Memory B cell (primary cell): Measurements from ENCODE around the gene KCNJ1.

ENCODE experiments used
- ATAC-seq: fragments of 150-1000 bp; cut with Tn5 transposase; 2 replicates; pipeline ENCODE4 v1.10.0; 2021; ENCODE audit warnings: low read depth, mild to moderate bottlenecking, moderate library complexity
- DNase-seq, 2 donors: peaks; one replicate each; pipeline ENCODE4 v3.0.0; 2022; ENCODE audit warnings: low spot score in 2 of 2
- H3K27ac Mint-ChIP-seq: one replicate; pipeline ENCODE4 v1.8.0; 2022; ENCODE audit warnings: mild to moderate bottlenecking, moderate library complexity, mixed read lengths
- H3K27me3 Mint-ChIP-seq: one replicate; pipeline ENCODE4 v1.8.0; 2022; ENCODE audit warnings: mixed read lengths
- H3K36me3 Mint-ChIP-seq: one replicate; pipeline ENCODE4 v1.8.0; 2022; ENCODE audit warnings: mild to moderate bottlenecking, mixed read lengths
- H3K4me1 Mint-ChIP-seq: one replicate; pipeline ENCODE4 v1.8.0; 2022; ENCODE audit warnings: mixed read lengths
- H3K4me3 Mint-ChIP-seq: one replicate; pipeline ENCODE4 v1.8.0; 2022; ENCODE audit warnings: mild to moderate bottlenecking, moderate library complexity, mixed read lengths
- H3K9me3 Mint-ChIP-seq: one replicate; pipeline ENCODE4 v1.8.0; 2022; ENCODE audit warnings: mixed read lengths

Gene KCNJ1

GRCh38 chr11:128822130-128822529, 45.0 kb downstream of the KCNJ1 start:
- peaks cover 27% of the 10 kb centered on the region for H3K36me3 Mint-ChIP-seq
- DNase-seq (no peak), ATAC-seq (no peak)
- peak overlapping the region; percentile 56 for H3K27ac Mint-ChIP-seq
- H3K4me3 Mint-ChIP-seq: no peak overlapping the region
- peaks cover 10% of the 10 kb centered on the region for H3K4me1 Mint-ChIP-seq
- no peaks in the 10 kb centered on the region for H3K27me3 Mint-ChIP-seq
- no peaks in the 10 kb centered on the region for H3K9me3 Mint-ChIP-seq

- peak overlapping the region; percentile 56 for H3K27ac Mint-ChIP-seq
- no peaks in the 10 kb centered on the region for H3K9me3 Mint-ChIP-seq
- no peak for DNase-seq
- no peak for ATAC-seq
- H3K36me3 Mint-ChIP-seq: peaks cover 26% of the 10 kb centered on the region
- H3K4me1 Mint-ChIP-seq: peaks cover 6% of the 10 kb centered on the region
- H3K4me3 Mint-ChIP-seq: no peak overlapping the region
- H3K27me3 Mint-ChIP-seq: no peaks in the 10 kb centered on the region
Observed at GRCh38 chr11:128821556-128821955, 45.5 kb downstream of the KCNJ1 start.

- no peaks in the 10 kb centered on the region for H3K27me3 Mint-ChIP-seq
- ATAC-seq: no peak
- DNase-seq: no peak
- H3K9me3 Mint-ChIP-seq: no peaks in the 10 kb centered on the region
- no peak overlapping the region for H3K4me3 Mint-ChIP-seq
- peaks cover 25% of the 10 kb centered on the region for H3K36me3 Mint-ChIP-seq
- H3K27ac Mint-ChIP-seq: peak overlapping the region; percentile 71
- H3K4me1 Mint-ChIP-seq: peaks cover 6% of the 10 kb centered on the region
Observed at GRCh38 chr11:128819198-128819597, 47.9 kb downstream of the KCNJ1 start.

GRCh38 chr11:128814856-128815705, 52.0 kb downstream of the KCNJ1 start:
- Mint-ChIP-seq H3K9me3 (no peaks in the 10 kb centered on the region), H3K27me3 (no peaks in the 10 kb centered on the region), H3K4me3 (no peak overlapping the region), H3K4me1 (peaks cover 6% of the 10 kb centered on the region), H3K27ac (no peak overlapping the region), H3K36me3 (peaks cover 24% of the 10 kb centered on the region)
- DNase-seq (no peak), ATAC-seq (no peak)

GRCh38 chr11:128813729-128814128, 53.4 kb downstream of the KCNJ1 start:
- ATAC-seq (no peak), DNase-seq (no peak)
- peaks cover 26% of the 10 kb centered on the region for H3K36me3 Mint-ChIP-seq
- no peak overlapping the region for H3K4me3 Mint-ChIP-seq
- no peaks in the 10 kb centered on the region for H3K27me3 Mint-ChIP-seq
- peak overlapping the region; percentile 14 for H3K27ac Mint-ChIP-seq
- no peaks in the 10 kb centered on the region for H3K9me3 Mint-ChIP-seq
- peaks cover 2% of the 10 kb centered on the region for H3K4me1 Mint-ChIP-seq

- Mint-ChIP-seq H3K27ac (peak overlapping the region; percentile 78), H3K4me3 (no peak overlapping the region), H3K36me3 (peaks cover 31% of the 10 kb centered on the region), H3K27me3 (no peaks in the 10 kb centered on the region), H3K4me1 (no peaks in the 10 kb centered on the region), H3K9me3 (no peaks in the 10 kb centered on the region)
- DNase-seq: no peak
- no peak for ATAC-seq
Observed at GRCh38 chr11:128810784-128811514, 56.1 kb downstream of the KCNJ1 start.

- no peak for ATAC-seq
- DNase-seq: no peak
- H3K4me1 Mint-ChIP-seq: no peaks in the 10 kb centered on the region
- H3K36me3 Mint-ChIP-seq: peaks cover 30% of the 10 kb centered on the region
- H3K4me3 Mint-ChIP-seq: no peak overlapping the region
- no peak overlapping the region for H3K27ac Mint-ChIP-seq
- no peaks in the 10 kb centered on the region for H3K9me3 Mint-ChIP-seq
- no peaks in the 10 kb centered on the region for H3K27me3 Mint-ChIP-seq
Observed at GRCh38 chr11:128809128-128809527, 58.0 kb downstream of the KCNJ1 start.

GRCh38 chr11:128807909-128808308, 59.2 kb downstream of the KCNJ1 start:
- ATAC-seq (no peak), DNase-seq (no peak)
- Mint-ChIP-seq H3K36me3 (peaks cover 32% of the 10 kb centered on the region), H3K27me3 (no peaks in the 10 kb centered on the region), H3K4me1 (peaks cover 7% of the 10 kb centered on the region), H3K27ac (peak overlapping the region; percentile 2), H3K9me3 (no peaks in the 10 kb centered on the region), H3K4me3 (no peak overlapping the region)

- Mint-ChIP-seq H3K36me3 (peaks cover 32% of the 10 kb centered on the region), H3K9me3 (no peaks in the 10 kb centered on the region), H3K27me3 (no peaks in the 10 kb centered on the region), H3K27ac (peak overlapping the region; percentile 2), H3K4me3 (no peak overlapping the region), H3K4me1 (peaks cover 7% of the 10 kb centered on the region)
- ATAC-seq (no peak), DNase-seq (no peak)
Observed at GRCh38 chr11:128806506-128807261, 60.4 kb downstream of the KCNJ1 start.

- DNase-seq (no peak), ATAC-seq (no peak)
- Mint-ChIP-seq H3K27me3 (no peaks in the 10 kb centered on the region), H3K36me3 (peaks cover 22% of the 10 kb centered on the region), H3K27ac (no peak overlapping the region), H3K4me1 (peaks cover 7% of the 10 kb centered on the region), H3K4me3 (no peak overlapping the region), H3K9me3 (no peaks in the 10 kb centered on the region)
Observed at GRCh38 chr11:128804481-128804880, 62.6 kb downstream of the KCNJ1 start.

- H3K9me3 Mint-ChIP-seq: no peaks in the 10 kb centered on the region
- no peak overlapping the region for H3K4me3 Mint-ChIP-seq
- H3K4me1 Mint-ChIP-seq: peaks cover 7% of the 10 kb centered on the region
- H3K27ac Mint-ChIP-seq: peak overlapping the region; percentile 5
- peaks cover 22% of the 10 kb centered on the region for H3K36me3 Mint-ChIP-seq
- DNase-seq: no peak
- no peaks in the 10 kb centered on the region for H3K27me3 Mint-ChIP-seq
- ATAC-seq: no peak
Observed at GRCh38 chr11:128803449-128804245, 63.4 kb downstream of the KCNJ1 start.

GRCh38 chr11:128803011-128803410, 64.1 kb downstream of the KCNJ1 start:
- H3K4me3 Mint-ChIP-seq: no peak overlapping the region
- peak overlapping the region; percentile 5 for H3K27ac Mint-ChIP-seq
- peaks cover 7% of the 10 kb centered on the region for H3K4me1 Mint-ChIP-seq
- DNase-seq: no peak
- no peaks in the 10 kb centered on the region for H3K27me3 Mint-ChIP-seq
- H3K36me3 Mint-ChIP-seq: peaks cover 22% of the 10 kb centered on the region
- no peaks in the 10 kb centered on the region for H3K9me3 Mint-ChIP-seq
- no peak for ATAC-seq

GRCh38 chr11:128802358-128802981, 64.6 kb downstream of the KCNJ1 start:
- peak overlapping the region; percentile 41 for H3K27ac Mint-ChIP-seq
- DNase-seq (no peak), ATAC-seq (no peak)
- H3K27me3 Mint-ChIP-seq: no peaks in the 10 kb centered on the region
- H3K36me3 Mint-ChIP-seq: peaks cover 22% of the 10 kb centered on the region
- peaks cover 10% of the 10 kb centered on the region for H3K4me1 Mint-ChIP-seq
- no peak overlapping the region for H3K4me3 Mint-ChIP-seq
- H3K9me3 Mint-ChIP-seq: no peaks in the 10 kb centered on the region
